GM21619 (cell line): ENCODE results near the gene ARHGAP4.

Experiments used
- ATAC-seq: cut with Tn5 transposase; IDR thresholded peaks from one replicate; pipeline ENCODE4 v1.9.1; 2021; ENCODE audit not compliant: unreplicated experiment

Gene ARHGAP4

GRCh38 chrX:153964105-153964504 is 38.0 kb upstream of the ARHGAP4 start:
- ATAC-seq: no peak

- no peak for ATAC-seq
These were observed 37.5 kb upstream of the ARHGAP4 start for GRCh38 chrX:153963546-153963945.

- no peak for ATAC-seq
These were observed 35.2 kb upstream of the ARHGAP4 start for GRCh38 chrX:153961292-153961691.

GRCh38 chrX:153960786-153961185 is 34.7 kb upstream of the ARHGAP4 start:
- no peak for ATAC-seq

GRCh38 chrX:153960077-153960476 is 34.0 kb upstream of the ARHGAP4 start:
- ATAC-seq: no peak

- no peak for ATAC-seq
These were observed 33.6 kb upstream of the ARHGAP4 start for GRCh38 chrX:153959649-153960048.

- ATAC-seq: no peak
These were observed 32.5 kb upstream of the ARHGAP4 start for GRCh38 chrX:153958605-153959004.

GRCh38 chrX:153957224-153957623 is 31.2 kb upstream of the ARHGAP4 start:
- ATAC-seq: no peak

- no peak for ATAC-seq
These were observed 30.2 kb upstream of the ARHGAP4 start for GRCh38 chrX:153956044-153956907.

- no peak for ATAC-seq
These were observed 29.2 kb upstream of the ARHGAP4 start for GRCh38 chrX:153955228-153955732.

GRCh38 chrX:153954558-153955227 is 28.6 kb upstream of the ARHGAP4 start:
- ATAC-seq: no peak

GRCh38 chrX:153953892-153954557 is 28.0 kb upstream of the ARHGAP4 start:
- ATAC-seq: no peak

- ATAC-seq: peak; percentile 51
These were observed 27.3 kb upstream of the ARHGAP4 start for GRCh38 chrX:153953342-153953830.

- ATAC-seq: no peak
These were observed 26.4 kb upstream of the ARHGAP4 start for GRCh38 chrX:153952373-153953026.

GRCh38 chrX:153951683-153952372 is 25.8 kb upstream of the ARHGAP4 start:
- ATAC-seq: no peak

- no peak for ATAC-seq
These were observed 24.1 kb upstream of the ARHGAP4 start for GRCh38 chrX:153950127-153950526.

GRCh38 chrX:153948847-153949805 is 23.1 kb upstream of the ARHGAP4 start:
- ATAC-seq: no peak

- no peak for ATAC-seq
These were observed 22.0 kb upstream of the ARHGAP4 start for GRCh38 chrX:153948002-153948466.
